Raji (cell line): Measurements from ENCODE around the gene TPPP.
A peak's percentile ranks its signal among the peaks of the same experiment; 100 is the strongest.

Experiments
- POLR2A ChIP-seq: IDR thresholded peaks from 2 replicates; pipeline ENCODE4 v1.6.1; 2011; ENCODE audit warnings: low read depth, low read length, control low read depth; ENCODE audit not compliant: insufficient read depth

TPPP gene

DNA sequence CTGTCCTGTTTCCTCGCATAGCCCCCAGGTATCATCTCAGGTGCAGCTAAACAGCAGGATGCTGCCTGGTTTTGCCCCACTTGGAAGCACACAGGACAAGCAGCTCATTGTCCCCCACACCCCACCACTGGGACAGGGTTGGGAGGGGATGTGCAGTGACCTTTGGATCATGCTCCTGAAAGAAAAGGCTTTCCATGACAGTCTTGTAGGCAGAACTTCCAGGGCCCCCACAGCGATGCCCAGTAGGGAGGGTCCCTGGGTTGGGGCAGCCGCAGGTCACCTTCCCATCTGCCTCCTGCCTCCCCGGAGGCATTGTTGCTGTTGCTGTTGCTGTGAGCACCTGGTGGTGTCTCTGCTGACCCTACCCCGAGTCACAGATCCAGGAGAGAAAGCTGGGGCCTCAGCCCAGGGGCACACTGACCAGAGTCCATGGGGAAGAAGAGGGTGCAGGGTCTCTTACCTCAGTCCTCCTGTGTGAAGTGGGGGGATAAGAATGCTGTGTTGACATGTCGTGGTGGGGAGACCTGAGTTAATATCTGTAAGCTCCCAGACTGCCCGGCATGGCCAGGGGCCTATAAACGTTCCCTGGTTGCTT is 72.5 kb downstream of the TPPP start:
- TF ChIP-seq POLR2A = no peak

DNA sequence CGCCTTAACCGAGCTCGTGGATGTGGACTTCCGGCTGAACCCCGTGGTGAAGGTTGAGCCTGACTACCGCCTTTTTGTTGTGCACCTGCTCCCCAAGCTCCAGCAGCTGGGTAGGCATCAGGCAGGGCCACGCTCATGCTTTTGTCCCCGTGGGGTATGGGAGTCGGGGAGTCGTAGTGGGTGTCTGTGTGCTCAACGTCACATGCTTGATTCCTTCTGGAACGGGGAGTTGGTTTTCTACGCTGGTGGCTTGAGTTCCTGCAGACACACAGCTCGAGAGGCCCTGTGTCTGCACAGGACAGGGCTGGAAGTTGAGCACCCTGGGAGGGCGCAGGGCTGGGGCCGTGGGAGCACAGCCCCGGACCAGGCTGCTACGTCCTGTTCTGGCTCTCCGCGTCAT is 73.0 kb downstream of the TPPP start:
- TF ChIP-seq POLR2A = no peak

DNA sequence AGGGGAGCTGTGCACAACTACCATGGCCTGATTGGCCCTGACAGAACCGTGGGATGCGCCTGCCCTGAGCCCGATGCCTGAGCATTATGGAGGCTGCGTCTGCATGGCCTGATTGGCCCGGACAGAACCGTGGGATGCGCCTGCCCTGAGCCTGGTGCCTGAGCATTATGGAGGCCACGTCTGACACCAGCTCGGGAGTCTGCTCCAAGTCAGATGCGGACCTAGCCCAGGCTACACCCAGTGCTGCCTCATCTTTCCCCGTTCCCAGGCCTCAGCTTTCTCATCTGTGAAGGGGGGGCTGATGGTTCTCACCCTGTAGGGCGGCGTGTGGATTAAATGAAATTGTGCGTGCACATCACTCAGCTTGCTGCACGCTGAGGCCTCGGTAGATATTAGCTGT is 73.7 kb downstream of the TPPP start:
- TF ChIP-seq POLR2A = no peak

DNA sequence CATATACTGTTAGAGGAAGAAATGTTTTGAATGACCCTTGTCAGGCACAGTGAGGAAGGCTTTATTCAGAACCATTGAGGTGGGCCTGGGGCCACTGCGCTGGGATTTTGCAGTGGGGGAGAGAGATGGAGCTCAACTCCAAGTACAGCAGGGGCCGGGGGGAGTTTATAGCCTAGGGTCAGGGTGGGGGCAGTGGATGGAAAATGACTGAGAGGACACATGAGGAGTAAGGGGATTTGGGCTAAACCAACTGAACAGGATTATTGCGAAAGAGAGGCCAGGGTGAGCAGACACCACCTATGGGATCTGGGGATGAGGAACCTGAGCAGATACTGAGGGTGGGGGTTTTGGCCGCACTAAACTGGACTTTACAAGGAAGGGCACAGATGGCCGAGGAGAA is 74.7 kb downstream of the TPPP start:
- TF ChIP-seq POLR2A = no peak

DNA sequence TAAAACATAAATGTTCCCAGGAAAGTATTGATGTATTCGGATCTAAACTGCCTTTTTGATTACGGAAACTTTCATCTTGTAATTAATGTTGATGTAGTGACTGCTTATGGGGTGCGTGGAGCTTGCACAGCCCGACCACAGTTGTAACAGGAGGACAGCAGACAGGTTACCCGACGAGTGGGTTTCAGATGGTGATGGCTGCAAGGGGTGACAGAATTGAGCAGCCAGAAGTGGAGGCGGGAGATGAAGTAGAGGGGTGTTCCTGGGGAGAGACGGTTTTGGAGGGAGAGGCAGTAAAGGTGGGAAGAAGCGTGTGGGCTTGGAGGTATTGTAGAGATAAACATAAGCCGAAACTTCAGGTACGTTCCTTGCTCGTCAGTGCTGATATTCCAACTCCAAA is 75.3 kb downstream of the TPPP start:
- no peak for TF ChIP-seq POLR2A

DNA sequence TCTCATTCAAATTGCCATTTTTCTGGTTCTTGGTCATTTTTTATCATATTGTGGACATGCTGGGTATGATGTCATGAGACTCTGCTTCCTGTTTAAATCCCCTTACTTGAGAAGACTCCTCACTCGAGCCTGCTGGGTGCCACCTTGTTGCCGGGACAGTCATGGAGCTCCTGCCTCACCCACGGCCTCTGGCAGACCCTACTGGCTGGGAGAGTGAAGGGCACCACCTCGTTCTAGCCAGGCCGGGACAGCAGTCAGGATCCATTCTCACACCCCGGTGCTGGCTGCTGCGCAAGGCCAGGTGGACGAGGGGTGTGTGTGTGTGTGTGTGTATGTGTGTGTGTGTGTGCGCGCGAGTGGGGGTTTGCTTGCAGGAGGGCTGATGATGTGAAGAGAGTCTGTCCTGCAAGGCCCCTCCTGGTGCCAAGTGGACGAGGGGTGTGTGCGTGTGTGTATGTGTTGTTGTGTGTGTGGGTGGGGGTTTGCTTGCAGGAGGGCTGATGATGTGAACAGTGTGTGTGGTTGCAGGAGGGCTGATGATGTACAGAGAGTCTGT is 76.6 kb downstream of the TPPP start:
- no peak for TF ChIP-seq POLR2A

DNA sequence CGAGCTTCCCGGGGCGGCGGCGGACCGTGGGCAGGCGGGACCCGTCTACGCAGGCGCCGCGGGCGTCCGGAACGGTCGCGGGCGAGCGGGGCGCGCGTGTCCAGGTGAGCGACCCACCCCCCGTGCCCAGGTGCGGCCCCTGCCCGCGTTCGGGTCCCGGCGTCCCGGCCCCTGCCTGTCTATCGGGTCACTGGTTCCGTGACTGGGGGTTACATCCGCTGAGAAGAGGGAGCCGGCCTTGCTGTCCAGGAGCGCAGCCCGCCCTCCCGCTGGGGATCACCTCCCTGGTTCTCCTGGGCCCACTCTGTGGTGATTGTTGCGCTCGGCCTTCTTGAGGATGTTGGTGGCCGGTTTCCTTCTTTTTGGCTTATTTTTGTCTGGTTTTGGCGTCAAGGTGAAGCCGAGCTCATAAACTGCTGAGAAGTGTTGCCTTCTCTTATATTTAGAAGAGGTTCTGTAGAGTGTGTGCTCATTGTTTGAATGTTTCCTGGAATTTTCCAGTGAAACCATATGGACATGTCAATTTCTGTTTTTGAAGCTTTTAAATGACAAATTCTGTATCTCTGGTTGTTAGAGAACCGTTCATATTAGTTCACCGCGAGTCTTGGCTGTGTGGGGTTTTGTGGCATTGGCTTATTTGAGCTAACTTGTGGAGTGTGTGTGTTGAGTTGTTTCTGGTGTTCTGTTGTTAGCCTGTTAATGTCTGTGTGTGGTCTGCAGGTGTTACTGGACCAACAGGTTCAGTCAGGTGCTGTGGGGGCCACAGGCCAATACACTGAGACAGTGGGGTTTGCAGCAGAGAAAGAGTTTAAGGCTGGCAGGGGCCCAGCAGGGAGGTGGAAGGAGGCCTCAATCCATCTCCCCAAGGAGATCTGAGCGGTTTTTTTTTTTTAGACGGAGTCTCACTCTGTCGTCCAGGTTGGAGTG is 80.4 kb downstream of the TPPP start:
- TF ChIP-seq POLR2A = no peak

DNA sequence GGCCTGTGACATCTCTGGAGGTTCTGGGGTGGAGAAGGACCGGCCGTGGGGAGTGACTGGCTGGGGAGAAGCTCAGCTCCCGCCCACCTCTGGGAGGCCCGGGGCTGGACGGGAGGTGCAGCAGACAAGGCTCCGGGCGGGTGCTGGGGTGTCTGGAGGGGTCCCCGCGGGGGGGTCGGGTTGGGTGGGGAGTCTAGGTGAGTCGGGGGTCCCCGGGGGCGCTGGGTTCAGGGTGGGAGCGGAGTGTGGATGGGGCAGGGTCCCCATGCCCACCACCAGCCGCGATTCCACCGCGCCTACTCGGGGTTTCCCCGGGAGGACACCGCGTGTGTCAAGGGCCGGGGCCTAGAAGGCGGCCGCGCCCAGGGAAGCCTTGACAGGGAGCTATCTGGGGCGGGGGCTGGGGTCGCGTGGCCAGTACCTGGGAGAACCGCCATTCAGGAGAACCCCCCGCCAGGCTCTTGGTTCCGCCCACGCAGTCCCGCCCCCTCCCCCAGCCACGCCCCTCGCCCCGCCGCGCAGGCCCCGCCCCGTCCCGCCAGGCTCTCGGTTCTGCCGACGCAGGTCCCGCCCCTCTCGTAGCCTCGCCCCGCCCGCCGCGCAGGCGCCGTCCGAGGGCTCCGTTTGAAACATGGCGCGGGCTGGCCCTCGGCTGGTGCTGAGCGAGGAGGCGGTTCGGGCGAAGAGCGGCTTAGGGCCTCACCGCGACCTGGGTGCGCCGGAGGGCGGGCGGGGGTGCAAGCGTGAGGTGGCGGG is 81.2 kb downstream of the TPPP start, which contains the start of gene CEP72:
TSS of gene CEP72 (plus strand) at position 610 of the 756 bp plus-strand sequence. CDS start at position 632, 22 bp downstream.
- peak; percentile 66 for TF ChIP-seq POLR2A

DNA sequence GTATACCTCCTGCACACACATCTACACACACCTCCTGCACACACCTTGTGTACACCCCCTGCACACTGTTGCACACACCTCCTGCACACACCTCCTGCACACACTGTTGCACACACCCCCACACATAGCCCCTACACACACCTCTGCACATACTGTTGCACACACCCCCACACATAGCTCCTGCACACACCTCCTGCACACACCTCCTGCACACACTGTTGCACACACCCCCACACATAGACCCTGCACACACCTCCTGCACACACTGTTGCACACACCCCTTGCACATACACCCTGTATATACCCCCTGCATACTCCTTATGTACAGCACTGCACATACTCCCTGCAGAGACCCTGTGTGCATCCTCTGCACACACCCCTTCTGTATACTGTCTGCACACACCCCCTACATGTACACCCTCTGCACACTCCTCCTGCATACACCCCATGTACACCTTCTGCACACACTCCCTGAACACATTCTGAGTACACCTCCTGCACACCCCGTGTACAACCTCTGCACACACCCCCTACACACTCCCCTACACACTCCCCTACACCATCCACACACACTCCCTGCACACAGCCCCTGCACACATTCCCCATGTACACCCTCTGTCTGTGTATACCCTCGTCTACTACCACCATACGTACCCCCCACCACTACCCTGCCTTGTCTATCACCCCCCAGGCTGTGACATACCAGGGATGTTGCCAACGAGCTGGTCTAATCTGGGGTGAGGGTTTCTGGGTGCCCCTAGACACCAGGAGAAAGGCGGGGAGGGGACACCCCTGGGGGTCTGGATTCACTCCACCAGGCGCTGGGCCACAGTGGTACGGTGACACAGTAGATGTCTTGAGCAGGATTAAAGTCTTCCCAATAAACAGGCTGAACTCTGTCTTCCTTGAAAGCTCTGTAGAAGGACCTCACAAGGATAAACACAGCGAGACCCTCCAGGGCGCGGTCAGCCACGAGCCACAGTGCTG is 82.1 kb downstream of the TPPP start:
- TF ChIP-seq POLR2A = no peak

DNA sequence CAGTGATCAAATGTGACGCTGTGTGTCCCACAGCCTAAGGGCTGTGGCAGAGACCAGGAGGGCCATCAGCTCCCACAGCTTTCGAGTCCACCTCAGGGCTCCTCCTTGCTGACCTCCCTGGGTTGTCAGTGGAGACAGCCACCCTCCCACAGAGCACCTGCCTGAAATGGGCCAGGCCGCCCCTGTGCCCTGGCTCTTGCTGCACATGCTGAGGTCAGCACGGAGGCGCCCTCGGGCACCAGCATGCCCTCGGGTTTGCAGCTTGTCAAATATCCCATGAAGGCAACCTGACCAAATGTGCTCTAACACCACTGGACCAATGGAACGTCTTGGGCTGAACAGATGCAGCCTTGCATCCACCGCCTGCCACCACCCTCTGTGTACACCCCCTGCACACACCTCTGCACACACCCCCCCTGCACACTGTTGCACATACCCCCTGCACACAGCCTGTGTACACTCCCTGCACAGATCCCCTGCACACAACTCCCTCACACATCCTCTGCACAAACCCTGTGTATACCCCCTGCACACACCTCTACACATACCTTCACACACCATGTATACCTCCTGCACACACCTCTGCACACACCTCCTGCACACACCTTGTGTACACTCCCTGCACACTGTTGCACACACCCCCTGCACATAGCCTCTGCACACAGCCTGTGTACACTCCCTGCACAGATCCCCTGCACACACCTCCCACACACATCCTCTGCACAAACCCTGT is 83.0 kb downstream of the TPPP start:
- no peak for TF ChIP-seq POLR2A
